IMR-90 (cell line): ENCODE results near the gene PBOV1.

Experiments
- BHLHE40 ChIP-seq: fragments of 150-350 bp; IDR thresholded peaks from 2 replicates; pipeline ENCODE4 v1.6.1; 2016; ENCODE audit warnings: mild to moderate bottlenecking, low read depth, low read length
- CEBPB ChIP-seq: IDR thresholded peaks from 2 replicates; pipeline ENCODE4 v1.6.1; 2012; ENCODE audit warnings: low read depth, low read length, improper control_type of control experiment
- CHD1 ChIP-seq: IDR thresholded peaks from 2 replicates; pipeline ENCODE4 v1.6.1; 2012; ENCODE audit warnings: low read depth, low read length, improper control_type of control experiment
- CTCF ChIP-seq: conservative IDR thresholded peaks from 2 replicates; pipeline ENCODE4 v1.5.1; 2012; ENCODE audit warnings: mild to moderate bottlenecking, low read depth, low read length, improper control_type of control experiment
- ELK1 ChIP-seq: fragments of 150-350 bp; IDR thresholded peaks from 2 replicates; pipeline ENCODE4 v1.6.1; 2016; ENCODE audit warnings: low read depth, mild to moderate bottlenecking, low read length, moderate library complexity, borderline replicate concordance
- MAFK ChIP-seq: IDR thresholded peaks from 2 replicates; pipeline ENCODE4 v1.6.1; 2012; ENCODE audit warnings: low read depth, low read length, improper control_type of control experiment
- MAZ ChIP-seq: IDR thresholded peaks from 2 replicates; pipeline ENCODE4 v1.6.1; 2012; ENCODE audit warnings: low read depth, mild to moderate bottlenecking, low read length, improper control_type of control experiment, moderate library complexity, borderline replicate concordance
- POLR2A ChIP-seq: IDR thresholded peaks from 2 replicates; pipeline ENCODE4 v1.6.1; 2012; ENCODE audit warnings: mild to moderate bottlenecking, low read depth, low read length
- RCOR1 ChIP-seq: IDR thresholded peaks from 2 replicates; pipeline ENCODE4 v1.6.1; 2012; ENCODE audit warnings: mild to moderate bottlenecking, low read length, improper control_type of control experiment; ENCODE audit not compliant: insufficient replicate concordance
- RFX5 ChIP-seq: IDR thresholded peaks from 2 replicates; pipeline ENCODE4 v1.8.0; 2012; ENCODE audit warnings: low read depth, mild to moderate bottlenecking, low read length, moderate library complexity

GRCh38 chr6:138246650-138247440 is 28.6 kb upstream of the PBOV1 start:
- TF ChIP-seq CTCF (no peak), MAFK (no peak), CEBPB (no peak), MAZ (no peak), CHD1 (no peak), POLR2A (no peak), BHLHE40 (no peak), RCOR1 (no peak), ELK1 (no peak), RFX5 (no peak)
